Prostate gland (tissue), 2 donors: ENCODE measurements around the gene SPANXN4. TPM values are rescaled to one million over a fixed set of nuclear protein-coding genes. Genes with fewer than 3 reads are reported as not detected.

Experiments used
- DNase-seq: peaks from one replicate; pipeline ENCODE4 v3.0.0-alpha.2; 2019; ENCODE audit warnings: low spot score
- H3K27ac ChIP-seq, 2 donors: fragments of 200-600 bp; sonication (generic); 2 replicates each; pipeline ENCODE4 v1.5.1; 2017 to 2019
- H3K27me3 ChIP-seq: fragments of 200-600 bp; sonication (generic); replicated peaks from 2 replicates; pipeline ENCODE4 v1.5.1; 2019; ENCODE audit not compliant: insufficient read depth
- H3K36me3 ChIP-seq, 2 donors: fragments of 200-600 bp; sonication (generic); 1 replicate in 1 of 2; 2 replicates in 1 of 2; pipeline versions ENCODE4 v1.5.1 to v1.8.1; 2017 to 2019
- H3K4me1 ChIP-seq: fragments of 200-600 bp; sonication (generic); replicated peaks from 2 replicates; pipeline ENCODE4 v1.5.1; 2019
- H3K4me3 ChIP-seq, 2 donors: fragments of 200-600 bp; sonication (generic); 2 replicates each; pipeline ENCODE4 v1.5.1; 2017 to 2019
- H3K9me3 ChIP-seq: fragments of 200-600 bp; sonication (generic); 2 replicates; pipeline ENCODE4 v1.5.1; 2017
- CTCF ChIP-seq, 4 experiments: fragments of 200-600 bp in 2 of 4; fragments of 450-650 bp in 2 of 4; sonication (generic) in 2 of 4; IDR thresholded peaks; 1 replicate in 3 of 4; 2 replicates in 1 of 4; pipeline ENCODE4 v1.5.1; 2016 to 2019; ENCODE audit warnings: antibody characterized with exemption in 4 of 4, mild to moderate bottlenecking in 2 of 4, moderate library complexity in 2 of 4
- POLR2A ChIP-seq: fragments of 450-650 bp; IDR thresholded peaks from one replicate; pipeline ENCODE4 v1.6.1; 2016; ENCODE audit warnings: antibody characterized with exemption, mild to moderate bottlenecking
- POLR2AphosphoS5 ChIP-seq: sonication (generic); formaldehyde crosslinking; IDR thresholded peaks from one replicate; pipeline ENCODE4 v1.6.1; 2017; ENCODE audit warnings: antibody characterized with exemption
- WGBS: methylation state at CpG from one replicate; pipeline ENCODE4 v1.1.5; 2018; 5-methylcytosine and 5-hydroxymethylcytosine counted together
- intact Hi-C: fragments of 100-400 bp; cut with DNase I; formaldehyde crosslinking; loops from one replicate; pipeline ENCODE4 v1.14.2; 2022
- total RNA-seq, 2 donors: library from RNA; depleted of rRNA; stranded (reverse); fragments of >200 nt; gene quantifications; one replicate each; pipeline ENCODE4 v1.1.0, GENCODE V29; 2016

Gene SPANXN4
- total RNA-seq, 2 donors from 2014 or later = not detected

GRCh38 chrX:142998447-142999198, 27.1 kb upstream of the SPANXN4 start:
- no peak overlapping the region for H3K4me3 ChIP-seq
- no peaks in the 10 kb centered on the region for H3K36me3 ChIP-seq
- no peak for DNase-seq
- WGBS = 83% methylated on average over 8 of the region's 8 CpGs
- no peaks in the 10 kb centered on the region for H3K9me3 ChIP-seq
- intact Hi-C loops = no loop called here
- no peaks in the 10 kb centered on the region for H3K4me1 ChIP-seq
- no peak overlapping the region for H3K27ac ChIP-seq
- TF ChIP-seq POLR2A = no peak
- TF ChIP-seq POLR2AphosphoS5 = no peak
- TF ChIP-seq CTCF (IDR thresholded peaks at IDR 0.05) = no peak
- H3K27me3 ChIP-seq = no peaks in the 10 kb centered on the region

GRCh38 chrX:142999199-142999701, 26.5 kb upstream of the SPANXN4 start:
- intact Hi-C loops = no loop called here
- DNase-seq = no peak
- 90% methylated on average over 6 of the region's 6 CpGs for WGBS

GRCh38 chrX:143002206-143002605, 23.5 kb upstream of the SPANXN4 start:
- intact Hi-C loops = no loop called here
- no peak overlapping the region for H3K27ac ChIP-seq

More at GRCh38 chrX:142999199-142999701, 26.5 kb upstream of the SPANXN4 start:
- H3K4me3 ChIP-seq = no peak overlapping the region
- H3K36me3 ChIP-seq = no peaks in the 10 kb centered on the region
- no peak overlapping the region for H3K27ac ChIP-seq
- no peaks in the 10 kb centered on the region for H3K4me1 ChIP-seq
- TF ChIP-seq POLR2A = no peak
- no peak for TF ChIP-seq POLR2AphosphoS5
- no peak for TF ChIP-seq CTCF (IDR thresholded peaks at IDR 0.05)
- H3K27me3 ChIP-seq = no peaks in the 10 kb centered on the region
- no peaks in the 10 kb centered on the region for H3K9me3 ChIP-seq

DNA sequence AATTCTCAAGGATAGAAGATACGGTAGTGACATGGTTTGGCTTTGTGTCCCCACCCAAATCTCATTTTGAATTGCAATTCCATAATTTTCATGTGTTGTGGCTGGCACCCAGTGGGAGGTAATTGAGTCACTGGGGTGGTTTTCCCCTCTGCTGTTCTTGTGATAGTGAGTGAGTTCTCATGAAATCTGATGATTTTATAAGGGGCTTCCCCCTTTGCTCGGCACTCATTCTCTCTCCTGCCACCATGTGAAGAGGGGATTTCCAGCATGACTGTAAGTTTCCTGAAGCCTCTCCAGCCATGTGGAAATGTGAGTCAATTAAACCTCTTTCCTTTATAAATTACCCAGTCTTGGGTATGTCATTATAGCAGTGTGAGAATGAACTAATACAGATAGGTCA, 8.5 kb upstream of the SPANXN4 start:
- no peak for DNase-seq
- H3K9me3 ChIP-seq = no peaks in the 10 kb centered on the region
- no peak for TF ChIP-seq CTCF (IDR thresholded peaks at IDR 0.05)
- no peaks in the 10 kb centered on the region for H3K4me1 ChIP-seq
- 100% methylated on average over 2 of the region's 2 CpGs for WGBS
- intact Hi-C loops = no loop called here
- H3K36me3 ChIP-seq = no peaks in the 10 kb centered on the region
- no peaks in the 10 kb centered on the region for H3K27me3 ChIP-seq
- no peak overlapping the region for H3K27ac ChIP-seq
- H3K4me3 ChIP-seq = no peak overlapping the region

More at GRCh38 chrX:143002206-143002605, 23.5 kb upstream of the SPANXN4 start:
- Histone ChIP-seq H3K4me1 (no peaks in the 10 kb centered on the region), H3K4me3 (no peak overlapping the region), H3K27me3 (no peaks in the 10 kb centered on the region), H3K9me3 (no peaks in the 10 kb centered on the region), H3K36me3 (no peaks in the 10 kb centered on the region)
- TF ChIP-seq CTCF (IDR thresholded peaks at IDR 0.05) = no peak
- TF ChIP-seq POLR2AphosphoS5 = no peak
- TF ChIP-seq POLR2A = no peak
- 70% methylated on average over 2 of the region's 2 CpGs for WGBS
- no peak for DNase-seq

DNA sequence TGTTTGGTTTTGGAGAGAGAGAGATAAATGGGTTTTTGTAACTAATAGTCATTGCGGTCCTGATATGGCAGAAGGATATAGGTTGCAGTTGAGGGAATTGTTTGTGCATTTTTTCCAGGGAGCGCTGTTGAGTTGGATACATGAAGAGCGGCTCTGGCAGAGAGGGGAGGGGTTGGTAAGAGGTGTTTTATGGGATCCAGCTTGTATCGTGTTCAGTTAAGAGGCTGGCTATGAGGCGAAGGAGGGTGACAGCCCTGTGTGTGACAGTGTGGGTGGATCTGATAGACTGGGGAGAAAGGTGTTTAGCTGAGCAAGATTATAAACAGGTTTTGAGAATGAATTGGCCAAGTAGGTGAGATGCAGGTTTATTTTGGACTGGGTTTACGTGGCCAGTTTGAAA, 1.5 kb downstream of the SPANXN4 start:
- WGBS = 41% methylated on average over 6 of the region's 6 CpGs
- Histone ChIP-seq H3K27ac (no peak overlapping the region), H3K4me1 (no peaks in the 10 kb centered on the region), H3K4me3 (no peak overlapping the region), H3K9me3 (no peaks in the 10 kb centered on the region), H3K27me3 (no peaks in the 10 kb centered on the region), H3K36me3 (no peaks in the 10 kb centered on the region)
- TF ChIP-seq POLR2A = no peak
- intact Hi-C loops = no loop called here
- DNase-seq = no peak
